ENCODE results near the gene PABPN1. TPM values are rescaled to one million over a fixed set of nuclear protein-coding genes. Genes with fewer than 3 reads are reported as not detected.
"Not testable (repeated sequence)": the region's sequence is repeated elsewhere in the genome, so short reads cannot be mapped to it uniquely, and the experiment has no call there.

PABPN1 gene
- 60.3 and 65.5 TPM in 2 replicates for total RNA-seq (2014; rRNA removed; shearing (Covaris generic))
- polyA plus RNA-seq (2016; fragmentation: Nextera tagmentation; extraction: Ambion mirVana) = 57.8 and 61.2 TPM in 2 replicates

GRCh38 chr14:23320584-23321571 lies at the start of gene PABPN1:
TSS of gene PABPN1 (plus strand) at chr14:23321457. CDS start at chr14:23321470, 13 bp downstream.
- H3K9me2 ChIP-seq (ENCODE audit: insufficient read depth) = no peaks in the 10 kb centered on the region
- peak within 1 kb of the TSS; percentile 86 for H3K4me3 ChIP-seq
- H3K79me2 ChIP-seq (ENCODE audit: insufficient read depth) = peaks cover 52% of the 10 kb centered on the region
- H2AFZ ChIP-seq = peak within 1 kb of the TSS; percentile 82
- H3K36me3 ChIP-seq (ENCODE audit: low read depth) = peaks cover 29% of the 10 kb centered on the region
- H3K9me3 ChIP-seq (ENCODE audit: low read depth) = no peaks in the 10 kb centered on the region
- peak within 1 kb of the TSS; percentile 93 for H3K4me2 ChIP-seq (ENCODE audit: unreplicated experiment)
- TF ChIP-seq EZH2phosphoT487 (IDR thresholded peaks at IDR 0.05; ENCODE audit: insufficient read depth, low read depth) (no peak), EZH2 (IDR thresholded peaks at IDR 0.05; ENCODE audit: insufficient read depth, poor library complexity, severe bottlenecking) (no peak)
- H3K27me3 ChIP-seq (replicated peaks; ENCODE audit: insufficient read depth) = no peaks in the 10 kb centered on the region
- in situ Hi-C loops (cut with MboI) = no loop called here
- peak within 1 kb of the TSS; percentile 97 for H3K9ac ChIP-seq
- WGBS, 2 experiments (ENCODE audit: low coverage in 1 of 2, low lambda C conversion rate in 2 of 2, missing lambda C conversion rate in 2 of 2) = 1 to 4% methylated on average over 47 to 59 of the region's 63 CpGs
- H3K27ac ChIP-seq = peak within 1 kb of the TSS; percentile 94
- peaks cover 8% of the 10 kb centered on the region for H3K4me1 ChIP-seq (ENCODE audit: insufficient read depth)
- peak; percentile 100 for DNase-seq
- H4K20me1 ChIP-seq (ENCODE audit: insufficient read depth) = no peaks in the 10 kb centered on the region
- H3F3A ChIP-seq (ENCODE audit: insufficient read depth) = peaks cover 48% of the 10 kb centered on the region

DNA sequence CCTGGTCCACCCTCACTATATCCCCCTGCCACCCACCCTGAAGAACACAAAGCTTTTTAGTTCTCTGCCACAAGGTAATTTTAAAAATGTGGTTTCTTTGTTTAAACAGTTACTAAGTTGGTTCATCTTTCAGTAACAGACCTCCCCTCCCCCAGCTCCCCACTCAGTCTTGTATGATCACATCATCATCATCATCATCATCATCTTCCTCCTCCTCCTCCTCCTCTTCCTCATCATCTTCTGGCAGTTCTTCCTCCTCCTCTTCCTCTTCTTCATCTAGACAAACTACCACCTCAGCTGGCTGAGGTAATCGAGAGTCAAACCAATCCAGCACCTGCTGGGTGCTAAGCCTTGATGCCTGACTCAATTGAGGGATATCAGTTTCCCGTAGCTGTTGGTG lies 45.8 kb upstream of the PABPN1 start:
- Histone ChIP-seq H3K79me2 (ENCODE audit: insufficient read depth) (peaks cover 4% of the 10 kb centered on the region; the same call in 1 of the 2 replicates), H2AFZ (no peak overlapping the region), H3K27me3 (replicated peaks; ENCODE audit: insufficient read depth) (no peaks in the 10 kb centered on the region), H3K9me3 (ENCODE audit: low read depth) (no peaks in the 10 kb centered on the region), H3K9ac (no peak overlapping the region), H3K4me2 (ENCODE audit: unreplicated experiment) (no peak overlapping the region), H3K4me1 (ENCODE audit: insufficient read depth) (no peaks in the 10 kb centered on the region), H3F3A (ENCODE audit: insufficient read depth) (no peaks in the 10 kb centered on the region), H4K20me1 (ENCODE audit: insufficient read depth) (no peaks in the 10 kb centered on the region), H3K36me3 (ENCODE audit: low read depth) (no peaks in the 10 kb centered on the region), H3K9me2 (ENCODE audit: insufficient read depth) (no peaks in the 10 kb centered on the region), H3K4me3 (no peak overlapping the region), H3K27ac (no peak overlapping the region)
- 92 to 100% methylated on average over 2 of the region's 2 CpGs for WGBS, 2 experiments (ENCODE audit: low coverage in 1 of 2, low lambda C conversion rate in 2 of 2, missing lambda C conversion rate in 2 of 2)
- no peak for DNase-seq
- TF ChIP-seq EZH2 (IDR thresholded peaks at IDR 0.05; ENCODE audit: insufficient read depth, poor library complexity, severe bottlenecking) = no peak
- in situ Hi-C loops (cut with MboI) = no loop called here

GRCh38 chr14:23277189-23277588 lies 44.1 kb upstream of the PABPN1 start:
- H3K27ac ChIP-seq = no peak overlapping the region
- no peaks in the 10 kb centered on the region for H3K9me2 ChIP-seq (ENCODE audit: insufficient read depth)
- no peak overlapping the region for H3K4me3 ChIP-seq
- H3K9ac ChIP-seq = no peak overlapping the region
- no peaks in the 10 kb centered on the region for H3K27me3 ChIP-seq (replicated peaks; ENCODE audit: insufficient read depth)
- no peak overlapping the region for H2AFZ ChIP-seq
- H3K4me1 ChIP-seq (ENCODE audit: insufficient read depth) = no peaks in the 10 kb centered on the region
- TF ChIP-seq EZH2phosphoT487 (IDR thresholded peaks at IDR 0.05; ENCODE audit: insufficient read depth, low read depth) (no peak), EZH2 (IDR thresholded peaks at IDR 0.05; ENCODE audit: insufficient read depth, poor library complexity, severe bottlenecking) (no peak)
- 94 to 97% methylated on average over 3 of the region's 3 CpGs for WGBS, 2 experiments (ENCODE audit: low coverage in 1 of 2, low lambda C conversion rate in 2 of 2, missing lambda C conversion rate in 2 of 2)
- H3F3A ChIP-seq (ENCODE audit: insufficient read depth) = no peaks in the 10 kb centered on the region
- H3K36me3 ChIP-seq (ENCODE audit: low read depth) = no peaks in the 10 kb centered on the region
- H3K79me2 ChIP-seq (ENCODE audit: insufficient read depth) = peaks cover 8% of the 10 kb centered on the region; the same call in 1 of the 2 replicates
- DNase-seq = no peak
- no peaks in the 10 kb centered on the region for H3K9me3 ChIP-seq (ENCODE audit: low read depth)
- H3K4me2 ChIP-seq (ENCODE audit: unreplicated experiment) = no peak overlapping the region
- in situ Hi-C loops (cut with MboI) = no loop called here
- no peaks in the 10 kb centered on the region for H4K20me1 ChIP-seq (ENCODE audit: insufficient read depth)

GRCh38 chr14:23277928-23278327 lies 43.3 kb upstream of the PABPN1 start:
- H3K79me2 ChIP-seq (ENCODE audit: insufficient read depth); H4K20me1 ChIP-seq (ENCODE audit: insufficient read depth); DNase-seq; in situ Hi-C loops (cut with MboI); H3K4me3 ChIP-seq; H3K27ac ChIP-seq; H3K36me3 ChIP-seq (ENCODE audit: low read depth); H2AFZ ChIP-seq; H3K9me2 ChIP-seq (ENCODE audit: insufficient read depth); H3K4me1 ChIP-seq (ENCODE audit: insufficient read depth); H3K9ac ChIP-seq; H3K9me3 ChIP-seq (ENCODE audit: low read depth); H3F3A ChIP-seq (ENCODE audit: insufficient read depth); H3K4me2 ChIP-seq (ENCODE audit: unreplicated experiment); H3K27me3 ChIP-seq (replicated peaks; ENCODE audit: insufficient read depth): not testable (repeated sequence)
- 97 to 100% methylated on average over 6 of the region's 6 CpGs for WGBS, 2 experiments (ENCODE audit: low coverage in 1 of 2, low lambda C conversion rate in 2 of 2, missing lambda C conversion rate in 2 of 2)
